Endodermal cell (in vitro differentiated cells): Measurements from ENCODE around the gene ATXN10. TPM values are rescaled to one million over a fixed set of nuclear protein-coding genes. Genes with fewer than 3 reads are reported as not detected.

ENCODE experiments used
- DNase-seq: peaks from one replicate; pipeline ENCODE4 v3.0.0-alpha.2; 2017
- H3K27ac ChIP-seq: 2 replicates; pipeline ENCODE4 v1.5.1; 2013; ENCODE audit warnings: mild to moderate bottlenecking, low read depth, low read length, moderate library complexity
- H3K27me3 ChIP-seq: 2 replicates; pipeline ENCODE4 v1.6.1; 2013; ENCODE audit warnings: mild to moderate bottlenecking, low read length, moderate library complexity; ENCODE audit not compliant: insufficient read depth, control insufficient read depth, poor library complexity, severe bottlenecking
- H3K36me3 ChIP-seq: 2 replicates; pipeline ENCODE4 v1.7.0; 2013; ENCODE audit warnings: mild to moderate bottlenecking, low read length, moderate library complexity; ENCODE audit not compliant: control insufficient read depth, insufficient read depth
- H3K4me1 ChIP-seq: one replicate; pipeline ENCODE4 v1.7.0; 2013; ENCODE audit warnings: low read length; ENCODE audit not compliant: control insufficient read depth, insufficient read depth
- H3K4me3 ChIP-seq: 2 replicates; pipeline ENCODE4 v1.5.1; 2013; ENCODE audit warnings: mild to moderate bottlenecking, low read length, moderate library complexity
- H3K9ac ChIP-seq: 2 replicates; pipeline ENCODE4 v1.6.1; 2013; ENCODE audit warnings: mild to moderate bottlenecking, low read length, moderate library complexity; ENCODE audit not compliant: poor library complexity, severe bottlenecking; ENCODE audit errors: extremely low read depth
- H3K9me3 ChIP-seq: 2 replicates; pipeline ENCODE4 v1.6.1; 2013; ENCODE audit warnings: mild to moderate bottlenecking, low read length, moderate library complexity; ENCODE audit not compliant: control insufficient read depth
- H3K27ac Mint-ChIP-seq: 2 replicates; pipeline ENCODE4 v1.8.0; 2020; ENCODE audit warnings: mixed read lengths
- H3K27me3 Mint-ChIP-seq: 2 replicates; pipeline ENCODE4 v1.8.0; 2021; ENCODE audit warnings: mild to moderate bottlenecking, mixed read lengths; ENCODE audit not compliant: insufficient read depth
- H3K36me3 Mint-ChIP-seq: 2 replicates; pipeline ENCODE4 v1.8.0; 2020; ENCODE audit warnings: low read depth, mixed read lengths
- H3K4me1 Mint-ChIP-seq: 2 replicates; pipeline ENCODE4 v1.8.0; 2020; ENCODE audit warnings: mixed read lengths
- H3K4me3 Mint-ChIP-seq: 2 replicates; pipeline ENCODE4 v1.8.0; 2020; ENCODE audit warnings: mild to moderate bottlenecking, moderate library complexity, mixed read lengths
- H3K9me3 Mint-ChIP-seq: 2 replicates; pipeline ENCODE4 v1.8.0; 2020; ENCODE audit warnings: mild to moderate bottlenecking, mixed read lengths
- WGBS, 2 experiments: methylation state at CpG; one replicate each; pipeline versions ENCODE4 v1.1.5 to v1.1.7; 2013; ENCODE audit warnings: missing lambda C conversion rate in 2 of 2, mixed read lengths in 1 of 2; ENCODE audit not compliant: insufficient coverage in 1 of 2, insufficient read length in 1 of 2; 5-methylcytosine and 5-hydroxymethylcytosine counted together
- total RNA-seq, 2 donors: library from RNA; stranded (reverse); fragmentation: NEBNext Ultra II Directional in 1 of 2; extraction: Animal tissue kit (Norgen Biotek cat#: 25700) in 1 of 2; gene quantifications; 2 replicates in 1 of 2; 3 replicates in 1 of 2; pipeline ENCODE4 v1.2.1, GENCODE V29; 2021
- TF ChIP-seq, protein P1 (sequence below): fragments of 200-600 bp; sonication (generic); conservative IDR thresholded peaks from 2 replicates; pipeline ENCODE4 v1.5.0; 2021; ENCODE audit warnings: antibody characterized with exemption, mild to moderate bottlenecking

The ATXN10 gene
- total RNA-seq, 2 donors from 2014 or later: 223 to 266 TPM

DNA sequence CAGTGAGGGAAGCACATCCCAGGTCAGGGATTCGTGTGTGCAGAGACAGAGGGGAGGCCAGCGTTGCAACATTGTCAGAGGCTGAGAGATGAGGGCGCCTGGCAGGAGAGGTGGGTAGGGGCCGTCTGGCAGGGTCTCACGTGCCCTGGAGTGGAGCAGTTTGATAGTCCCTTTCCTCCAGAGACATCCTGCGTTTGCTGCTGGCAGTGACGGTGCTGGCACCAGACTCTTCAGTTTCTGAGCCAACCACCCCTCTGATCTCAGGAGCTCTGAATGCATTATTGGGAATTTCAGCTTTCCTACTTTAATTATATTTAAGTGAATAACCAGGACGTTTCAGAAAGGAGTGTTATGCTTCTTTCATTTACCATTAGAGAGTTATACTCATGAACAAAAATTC, 168.8 kb downstream of the ATXN10 start:
- H3K27ac ChIP-seq: no peak overlapping the region
- peaks cover 26% of the 10 kb centered on the region for H3K4me1 ChIP-seq
- no peaks in the 10 kb centered on the region for H3K27me3 ChIP-seq
- no peak overlapping the region for H3K4me3 ChIP-seq
- H3K36me3 ChIP-seq: peaks cover 28% of the 10 kb centered on the region
- Mint-ChIP-seq H3K9me3 (no peaks in the 10 kb centered on the region), H3K27me3 (no peaks in the 10 kb centered on the region), H3K27ac (no peak overlapping the region), H3K4me1 (peaks cover 66% of the 10 kb centered on the region), H3K36me3 (peaks cover 18% of the 10 kb centered on the region), H3K4me3 (no peak overlapping the region)
- TF ChIP-seq, protein P1, sequence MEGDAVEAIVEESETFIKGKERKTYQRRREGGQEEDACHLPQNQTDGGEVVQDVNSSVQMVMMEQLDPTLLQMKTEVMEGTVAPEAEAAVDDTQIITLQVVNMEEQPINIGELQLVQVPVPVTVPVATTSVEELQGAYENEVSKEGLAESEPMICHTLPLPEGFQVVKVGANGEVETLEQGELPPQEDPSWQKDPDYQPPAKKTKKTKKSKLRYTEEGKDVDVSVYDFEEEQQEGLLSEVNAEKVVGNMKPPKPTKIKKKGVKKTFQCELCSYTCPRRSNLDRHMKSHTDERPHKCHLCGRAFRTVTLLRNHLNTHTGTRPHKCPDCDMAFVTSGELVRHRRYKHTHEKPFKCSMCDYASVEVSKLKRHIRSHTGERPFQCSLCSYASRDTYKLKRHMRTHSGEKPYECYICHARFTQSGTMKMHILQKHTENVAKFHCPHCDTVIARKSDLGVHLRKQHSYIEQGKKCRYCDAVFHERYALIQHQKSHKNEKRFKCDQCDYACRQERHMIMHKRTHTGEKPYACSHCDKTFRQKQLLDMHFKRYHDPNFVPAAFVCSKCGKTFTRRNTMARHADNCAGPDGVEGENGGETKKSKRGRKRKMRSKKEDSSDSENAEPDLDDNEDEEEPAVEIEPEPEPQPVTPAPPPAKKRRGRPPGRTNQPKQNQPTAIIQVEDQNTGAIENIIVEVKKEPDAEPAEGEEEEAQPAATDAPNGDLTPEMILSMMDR: no peak
- no peak overlapping the region for H3K9ac ChIP-seq
- no peak for DNase-seq
- WGBS, 2 experiments: 84% methylated on average over 7 to 8 of the region's 8 CpGs
- no peaks in the 10 kb centered on the region for H3K9me3 ChIP-seq

DNA sequence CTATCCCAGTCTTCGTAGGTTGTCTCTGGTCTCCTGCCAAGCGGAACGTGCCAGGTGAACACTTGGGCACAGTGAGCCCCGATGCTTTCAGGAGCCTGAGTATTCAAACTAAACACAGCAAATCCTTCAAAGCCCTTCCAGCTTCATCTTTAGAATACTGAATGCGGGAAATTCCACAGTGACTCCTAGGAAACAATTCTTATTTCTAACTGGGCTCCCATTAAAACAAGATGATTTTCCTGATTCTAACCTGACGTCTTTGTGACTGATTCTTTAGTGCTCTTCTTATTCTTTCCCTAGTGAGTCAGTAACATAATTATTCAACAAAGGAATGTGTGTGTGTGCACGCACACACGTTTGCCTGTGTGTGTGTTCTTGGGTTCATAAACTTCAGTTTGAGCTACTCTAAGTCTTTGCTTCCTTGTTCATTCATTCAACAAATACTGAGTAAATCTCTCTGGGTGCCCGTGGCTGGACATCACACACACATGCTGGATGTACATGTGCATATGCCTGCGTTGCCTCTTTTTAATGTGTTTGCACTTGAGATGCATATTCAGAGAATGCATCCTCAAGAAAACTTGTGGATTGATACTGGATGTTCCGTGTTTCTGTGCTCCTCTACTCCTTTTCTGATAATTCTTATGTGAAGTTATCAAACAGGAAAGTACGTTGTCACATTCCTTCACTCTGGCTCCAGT, 170.8 kb downstream of the ATXN10 start:
- Mint-ChIP-seq H3K27ac (no peak overlapping the region), H3K4me3 (no peak overlapping the region), H3K36me3 (peaks cover 16% of the 10 kb centered on the region), H3K4me1 (peaks cover 78% of the 10 kb centered on the region), H3K27me3 (no peaks in the 10 kb centered on the region), H3K9me3 (no peaks in the 10 kb centered on the region)
- TF ChIP-seq, protein P1: no peak
- no peaks in the 10 kb centered on the region for H3K27me3 ChIP-seq
- H3K36me3 ChIP-seq: peaks cover 32% of the 10 kb centered on the region
- peaks cover 32% of the 10 kb centered on the region for H3K4me1 ChIP-seq
- H3K4me3 ChIP-seq: no peak overlapping the region
- DNase-seq: no peak
- 63 to 90% methylated on average over 10 to 12 of the region's 12 CpGs for WGBS, 2 experiments
- H3K27ac ChIP-seq: peak overlapping the region; percentile 80
- H3K9ac ChIP-seq: no peak overlapping the region
- H3K9me3 ChIP-seq: no peaks in the 10 kb centered on the region

DNA sequence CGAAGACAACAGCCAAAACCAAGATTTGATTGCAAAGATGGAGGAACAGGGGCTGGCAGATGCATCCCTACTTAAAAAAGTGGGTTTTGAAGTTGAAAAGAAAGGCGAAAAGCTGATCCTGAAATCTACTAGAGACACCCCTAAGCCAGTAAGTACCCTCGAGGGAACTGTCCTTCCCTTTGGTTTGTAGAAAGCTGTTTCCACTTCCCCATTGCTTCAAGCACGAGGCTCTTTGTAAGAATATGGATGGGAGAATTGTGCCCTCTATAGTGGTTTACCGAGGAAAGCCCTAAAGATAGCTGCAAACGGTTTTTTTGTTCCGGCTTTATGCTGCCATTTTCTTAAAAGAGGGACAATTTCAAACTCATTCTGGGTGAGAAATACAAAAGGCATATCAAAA, 171.4 kb downstream of the ATXN10 start:
- no peaks in the 10 kb centered on the region for H3K9me3 ChIP-seq
- H3K27me3 ChIP-seq: no peaks in the 10 kb centered on the region
- H3K4me1 ChIP-seq: peaks cover 32% of the 10 kb centered on the region
- no peak overlapping the region for H3K9ac ChIP-seq
- peaks cover 38% of the 10 kb centered on the region for H3K36me3 ChIP-seq
- no peak overlapping the region for H3K4me3 ChIP-seq
- TF ChIP-seq, protein P1: no peak
- DNase-seq: no peak
- H3K27ac Mint-ChIP-seq: no peak overlapping the region
- peaks cover 75% of the 10 kb centered on the region for H3K4me1 Mint-ChIP-seq
- H3K36me3 Mint-ChIP-seq: peaks cover 18% of the 10 kb centered on the region
- no peak overlapping the region for H3K4me3 Mint-ChIP-seq
- H3K27ac ChIP-seq: peak overlapping the region; percentile 80
- H3K27me3 Mint-ChIP-seq: no peaks in the 10 kb centered on the region
- no peaks in the 10 kb centered on the region for H3K9me3 Mint-ChIP-seq
- WGBS, 2 experiments: 82 to 90% methylated on average over 4 to 7 of the region's 7 CpGs
